Dedifferentiated amniotic fluid mesenchymal stem cell (primary cell): Measurements from ENCODE around the gene PRND.
"Not testable (repeated sequence)": the region's sequence is repeated elsewhere in the genome, so short reads cannot be mapped to it uniquely, and the experiment has no call there.

Source experiments
- DNase-seq: peaks from one replicate; pipeline ENCODE4 v3.0.0-alpha.2; 2016; ENCODE audit errors: extremely low spot score

Gene PRND

GRCh38 chr20:4708856-4709255, 12.9 kb upstream of the PRND start:
- DNase-seq: no peak

DNA sequence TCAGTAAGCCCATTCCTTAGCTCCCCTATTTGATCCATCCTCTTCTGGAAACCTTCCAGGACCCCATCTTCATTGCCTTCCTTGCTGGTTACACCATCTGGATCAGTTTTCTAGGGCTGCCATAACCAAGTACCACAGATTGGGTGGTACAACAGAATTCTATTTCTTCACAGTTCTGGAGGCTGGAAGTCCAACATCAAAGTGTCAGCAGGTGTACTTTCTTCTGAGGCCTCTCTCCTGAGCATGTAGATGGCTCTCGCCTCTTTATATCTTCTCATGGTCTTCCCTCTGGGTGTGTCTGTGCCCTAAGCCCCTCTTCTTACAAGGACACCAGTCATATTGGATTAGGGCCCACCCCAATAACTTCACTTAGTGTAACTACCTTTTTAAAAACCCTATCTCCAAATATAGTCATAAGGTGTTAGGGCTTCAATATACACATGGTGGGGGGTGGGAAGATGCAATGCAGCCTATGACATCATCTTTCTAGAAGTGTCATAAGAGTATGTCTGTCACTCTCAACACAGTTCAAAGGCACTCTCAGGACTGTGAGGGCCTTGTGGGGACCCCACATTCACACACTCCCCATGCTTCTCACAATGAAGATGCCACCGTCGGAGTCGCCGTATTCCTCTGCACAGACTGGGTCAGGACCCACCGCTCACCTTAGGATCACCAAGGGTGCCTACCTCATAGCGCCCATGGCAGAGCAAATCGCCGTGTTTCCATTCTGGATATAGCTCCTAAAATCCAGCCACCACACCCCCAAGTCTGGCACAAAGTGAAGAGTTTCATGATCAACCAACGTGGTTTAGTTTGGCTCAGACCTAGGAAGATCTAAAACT, 12.2 kb upstream of the PRND start:
- DNase-seq: no peak

DNA sequence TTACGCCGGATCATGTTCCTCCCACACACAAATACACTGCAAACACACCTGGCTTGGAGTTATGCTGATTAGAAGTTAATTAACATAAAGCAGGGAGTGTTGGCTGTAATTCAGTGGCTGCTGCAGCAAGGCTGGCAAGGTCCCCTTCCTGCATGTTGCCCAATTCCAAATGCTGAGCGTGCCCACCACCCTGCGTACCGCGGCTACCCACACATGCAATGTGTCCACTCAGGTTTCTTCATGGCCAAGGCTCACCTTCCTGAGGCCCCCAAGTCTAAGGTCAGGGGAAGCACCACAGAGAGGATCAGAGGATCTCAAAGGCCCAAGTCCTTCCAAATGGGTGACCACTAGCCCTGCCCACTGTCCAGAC, 11.6 kb upstream of the PRND start:
- DNase-seq: no peak

DNA sequence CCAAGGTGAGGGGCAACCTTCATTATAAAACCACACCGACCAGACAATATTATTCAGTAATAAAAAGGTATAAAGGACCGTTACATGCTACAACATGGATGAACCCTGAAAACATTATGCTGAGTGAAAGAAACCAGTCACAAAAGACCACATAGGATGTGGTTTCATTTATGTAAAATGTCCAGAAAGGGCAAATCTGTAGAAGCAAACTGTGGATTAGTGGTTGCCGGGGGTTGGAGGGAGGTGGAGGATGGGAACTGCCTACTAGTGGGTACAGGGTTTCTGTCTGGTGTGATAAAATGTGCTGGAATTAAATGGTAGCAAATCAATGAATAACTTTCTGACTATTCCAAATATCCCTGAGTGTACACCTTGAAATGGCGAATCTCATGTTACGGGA, 10.2 kb upstream of the PRND start:
- DNase-seq: no peak

- DNase-seq: no peak
These were observed 8.3 kb upstream of the PRND start for GRCh38 chr20:4713401-4713800.

GRCh38 chr20:4714818-4715217, 6.9 kb upstream of the PRND start:
- DNase-seq: no peak

DNA sequence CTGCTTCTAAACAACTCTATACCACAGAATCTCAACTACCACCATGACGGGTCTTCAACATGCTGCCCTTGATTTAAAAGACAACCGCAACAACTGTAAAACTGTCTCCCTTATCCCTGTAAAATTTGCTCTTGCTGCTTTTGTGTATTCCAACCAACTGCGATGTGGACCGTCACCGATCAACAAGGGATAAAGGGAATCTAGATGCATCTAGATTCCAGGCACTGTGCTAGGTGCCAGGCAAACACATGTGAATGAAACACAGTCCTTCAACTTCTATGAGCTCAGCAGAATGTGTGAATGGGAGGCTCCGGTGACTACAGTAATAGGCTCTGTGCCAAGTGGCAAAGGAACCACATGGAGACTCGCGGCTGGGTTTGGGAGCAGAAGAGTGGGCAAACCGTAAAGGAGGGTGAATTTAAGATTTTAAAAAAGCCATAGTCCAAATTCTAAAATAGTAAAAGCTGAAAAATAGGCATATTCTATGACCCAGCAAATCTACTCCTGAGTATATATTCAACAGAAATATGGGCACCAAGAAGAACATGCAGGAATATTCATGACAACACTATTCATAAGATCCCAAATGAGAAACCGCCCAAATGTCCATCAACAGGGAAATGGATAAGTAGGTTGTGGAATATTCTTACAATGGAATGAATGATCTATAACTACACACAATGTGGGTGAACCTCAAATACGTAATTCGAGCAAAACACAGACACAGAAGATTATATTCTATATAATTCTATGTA, 3.7 kb upstream of the PRND start:
- no peak for DNase-seq

GRCh38 chr20:4719190-4719589, 2.5 kb upstream of the PRND start:
- DNase-seq: no peak

- DNase-seq: peak; percentile 86
These were observed 1.4 kb upstream of the PRND start for GRCh38 chr20:4720041-4720976.

- DNase-seq: no peak
These were observed 746 bp upstream of the PRND start for GRCh38 chr20:4720977-4721349.

- no peak for DNase-seq
These were observed 862 bp downstream of the PRND start for GRCh38 chr20:4722571-4722970.

GRCh38 chr20:4722993-4723392, 1.3 kb downstream of the PRND start:
- no peak for DNase-seq

DNA sequence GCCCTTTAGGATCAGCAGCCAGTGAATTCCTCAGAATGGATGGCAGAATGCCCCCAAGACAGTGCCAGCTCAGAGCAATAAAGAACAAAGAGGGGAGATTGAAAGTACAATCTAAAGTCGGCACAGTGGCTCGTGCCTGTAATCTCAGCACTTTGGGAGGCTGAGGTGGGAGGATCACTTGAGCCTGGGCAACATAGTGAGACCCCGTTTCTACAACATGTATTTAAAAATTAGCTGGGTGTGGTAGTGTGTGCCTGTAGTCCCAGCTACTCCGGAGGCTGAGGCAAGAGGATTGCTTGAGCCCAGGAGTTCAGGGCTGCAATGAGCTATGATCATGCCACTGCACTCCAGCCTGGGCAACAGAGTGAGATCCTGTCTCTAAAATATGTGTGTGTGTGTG, 1.8 kb downstream of the PRND start:
- DNase-seq: not testable (repeated sequence)

- DNase-seq: no peak
These were observed 3.0 kb downstream of the PRND start for GRCh38 chr20:4724459-4725262.

GRCh38 chr20:4725263-4725550, 3.5 kb downstream of the PRND start:
- DNase-seq: no peak

- peak; percentile 42 for DNase-seq
These were observed 5.1 kb downstream of the PRND start for GRCh38 chr20:4726710-4727397.

- peak; percentile 53 for DNase-seq
These were observed 6.5 kb downstream of the PRND start for GRCh38 chr20:4728120-4728760.

GRCh38 chr20:4729265-4729664, 7.6 kb downstream of the PRND start:
- no peak for DNase-seq

GRCh38 chr20:4730780-4731179, 9.1 kb downstream of the PRND start:
- no peak for DNase-seq

DNA sequence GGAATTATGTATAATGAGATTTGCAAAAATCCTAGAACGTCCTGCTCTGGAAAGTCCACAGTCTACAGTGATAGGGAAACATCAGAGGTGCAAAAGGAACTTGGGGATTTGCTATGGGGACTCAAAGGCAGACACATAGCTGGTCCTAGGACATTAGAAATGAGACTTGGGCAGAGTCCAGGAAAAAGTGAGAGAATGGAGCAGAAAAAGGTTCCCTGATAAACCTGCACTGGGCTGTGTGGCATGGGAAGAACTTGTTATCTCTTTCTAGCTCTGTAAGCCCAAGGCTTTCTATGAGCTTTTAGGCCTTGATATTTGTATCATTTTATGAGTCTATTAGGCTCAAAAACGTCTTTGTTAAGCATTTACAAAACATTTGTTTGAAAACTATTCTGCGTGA, 15.2 kb downstream of the PRND start:
- DNase-seq: no peak
